Measurements from ENCODE around the gene C16orf89. TPM values are rescaled to one million over a fixed set of nuclear protein-coding genes. Genes with fewer than 3 reads are reported as not detected.
"Not testable (repeated sequence)": the region's sequence is repeated elsewhere in the genome, so short reads cannot be mapped to it uniquely, and the experiment has no call there.

C16orf89 gene
- total and polyA plus RNA-seq, 10 of the 15 experiments (the other 5 are each of a cell fraction or from before 2014, with no cell fraction given), result not detected

DNA sequence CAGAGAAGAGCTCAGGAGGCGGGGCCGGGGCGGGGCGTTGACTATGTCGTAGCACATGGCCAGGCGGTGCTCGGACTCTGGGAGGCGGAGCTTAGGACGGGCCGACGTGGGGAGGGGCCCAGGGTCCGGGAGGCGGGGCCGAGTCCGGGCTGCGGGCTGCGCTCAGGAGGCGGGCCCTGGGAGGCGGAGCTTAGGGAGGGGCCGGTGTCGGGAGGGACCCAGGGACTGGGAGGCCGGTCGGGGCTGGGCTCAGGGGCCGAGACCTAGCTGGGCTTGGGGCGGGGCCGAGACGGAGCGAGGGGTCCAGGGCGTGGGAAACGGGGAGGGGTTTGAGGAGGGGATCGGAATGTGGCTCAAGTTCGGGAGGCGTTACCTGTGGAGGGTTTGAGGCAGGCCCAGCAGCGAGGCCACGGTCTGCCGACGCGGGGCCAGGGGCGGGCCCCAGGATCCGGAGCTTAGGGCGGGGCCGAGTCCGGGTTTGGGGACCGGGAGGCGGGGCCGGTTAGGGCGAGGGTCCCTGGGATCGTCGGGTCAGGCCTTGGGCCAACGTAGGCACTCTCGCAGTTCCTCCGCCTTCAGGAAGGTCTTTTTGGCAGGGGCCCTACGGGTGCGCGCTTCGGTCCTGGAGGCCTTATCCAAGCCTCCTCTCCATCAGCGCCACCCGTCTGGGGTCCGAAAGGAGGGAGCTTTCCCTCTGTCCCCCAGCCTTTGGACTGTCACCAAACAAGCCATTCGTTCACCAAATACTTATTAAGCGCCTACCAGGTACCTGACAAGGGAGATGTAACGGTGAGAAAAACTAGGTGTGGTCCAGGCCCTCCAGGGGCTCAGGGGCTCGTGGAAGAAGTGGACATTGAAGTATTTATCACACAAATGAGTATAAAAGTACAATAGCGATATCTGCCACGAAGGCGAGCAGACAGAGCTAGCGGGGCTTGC lies 32.7 kb upstream of the C16orf89 start:
- in situ Hi-C loops (cut with MboI); BruUV-seq (replicated peaks); H3K36me3 ChIP-seq (ENCODE audit: control insufficient read depth in 2 of 2, insufficient read depth in 2 of 2, low read length in 1 of 2); H3K9ac ChIP-seq (ENCODE audit: control insufficient read depth, insufficient read depth, low read length); DNase-seq (ENCODE audit: low read depth, low spot score); FAIRE-seq; H3K79me2 ChIP-seq (ENCODE audit: control insufficient read depth, insufficient read depth, low read length); H3K9me3 ChIP-seq (replicated peaks; ENCODE audit: control insufficient read depth, insufficient read depth, low read length); H3K27ac ChIP-seq (ENCODE audit: control insufficient read depth, insufficient read depth); ATAC-seq; H4K20me1 ChIP-seq (ENCODE audit: control insufficient read depth, insufficient read depth); H3K4me1 ChIP-seq (ENCODE audit: control insufficient read depth, insufficient read depth, low read length); H3K27me3 ChIP-seq (replicated peaks in 1 of 2; ENCODE audit: control insufficient read depth in 2 of 2, insufficient read depth in 2 of 2, low read length in 1 of 2): not testable (repeated sequence)
- intact Hi-C loops (cut with micrococcal nuclease; ENCODE audit: unreplicated experiment), result loop anchor here (10.0 kb wide), 3 partner anchors 56 to 254 kb away; partner anchors contain the start of genes GLYR1 and UBN1
- WGBS (ENCODE audit: insufficient coverage, insufficient replicate concordance, low lambda C conversion rate, missing lambda C conversion rate), result 2% methylated on average over 14 of the region's 67 CpGs
- Histone ChIP-seq H3K4me2 (ENCODE audit: control insufficient read depth, insufficient read depth) (peak overlapping the region; percentile 48), H2AFZ (ENCODE audit: control insufficient read depth, low read depth, low read length) (peak overlapping the region; percentile 65), H3K4me3 (peak overlapping the region; percentile 34; the same call in 1 of the 2 replicates)
- TF ChIP-seq HDGF (IDR thresholded peaks at IDR 0.05), result peak; percentile 20; the same call in 1 of the 2 replicates
- TF ChIP-seq NR2F1 (conservative IDR thresholded peaks at IDR 0.05), result 0 out of 2 replicates have a peak, but pooled peaks have one; percentile 24
- RAD21 ChIA-PET (ENCODE audit: unreplicated experiment), result interaction anchor here (1.1 kb wide), 1 partner anchor 143 kb away, joined by 3 read pairs; no protein-coding TSS in a partner anchor
- SMC1A ChIA-PET (ENCODE audit: uncharacterized antibody, unreplicated experiment), result interaction anchor here (0.7 to 1.1 kb wide), 3 partner anchors 9 to 250 kb away, joined by 3 to 4 read pairs (median 4); no protein-coding TSS in a partner anchor
- CTCF ChIA-PET, result interaction anchor here (0.6 to 0.7 kb wide), 2 partner anchors 60 to 241 kb away, joined by 3 read pairs; no protein-coding TSS in a partner anchor
- POLR2A ChIA-PET, result interaction anchor here (0.6 to 1.1 kb wide), 3 partner anchors 61 to 109 kb away, joined by 3 read pairs; no protein-coding TSS in a partner anchor

Data from GM12878 (cell line).